Measurements from ENCODE around the gene CHN1. TPM values are rescaled to one million over a fixed set of nuclear protein-coding genes. Genes with fewer than 3 reads are reported as not detected.

Gene CHN1
- total and polyA plus RNA-seq, 2 of the 8 experiments (the other 6 are each of a cell fraction or from before 2014, with no cell fraction given) = 54.0 to 65.7 TPM

DNA sequence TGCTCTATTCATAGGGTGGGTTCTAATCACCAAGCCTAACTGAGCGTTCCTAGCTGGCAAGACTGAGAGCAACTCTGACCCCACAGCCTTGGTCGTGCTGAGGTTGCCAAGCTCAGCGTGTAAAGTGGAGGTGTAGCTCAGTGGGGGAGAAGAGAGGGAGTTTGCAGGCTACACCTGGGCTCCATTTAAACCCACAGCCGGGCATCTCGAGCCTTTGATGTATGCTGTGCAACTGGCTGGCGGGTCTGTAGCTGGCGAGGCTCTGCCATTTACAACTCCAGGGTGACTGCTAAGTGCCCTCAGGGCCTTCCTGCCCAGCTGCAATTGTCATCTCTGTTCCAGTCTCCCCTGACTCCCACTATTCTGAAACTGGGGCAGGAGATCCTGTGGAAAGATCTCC is 220.9 kb downstream of the CHN1 start:
- Histone ChIP-seq H4K91ac (replicated peaks; ENCODE audit: insufficient read length, low read length) (no peak overlapping the region), H2BK120ac (replicated peaks; ENCODE audit: low read depth, low read length) (no peak overlapping the region), H2AFZ (ENCODE audit: low read length) (no peak overlapping the region), H3K36me3 (ENCODE audit: control insufficient read depth in 2 of 4, insufficient read depth in 4 of 4, low read length in 3 of 4) (no peaks in the 10 kb centered on the region), H3K56ac (replicated peaks; ENCODE audit: insufficient read length, low read depth, low read length) (no peak overlapping the region), H3K27ac (ENCODE audit: low read depth, low read length) (no peak overlapping the region), H3K79me1 (ENCODE audit: low read depth, low read length) (no peaks in the 10 kb centered on the region), H3K4me1 (replicated peaks in 1 of 4; ENCODE audit: control insufficient read depth in 3 of 4, insufficient read depth in 4 of 4, low read length in 3 of 4) (peaks cover 0 to 21% (median 5%) of the 10 kb centered on the region in 4 experiments; a peak in 6 of 7 replicates), H3K27me3 (replicated peaks in 1 of 4; ENCODE audit: control insufficient read depth in 3 of 4, extremely low read depth in 1 of 4, insufficient read depth in 3 of 4, low read length in 3 of 4) (no peaks in the 10 kb centered on the region), H3K23ac (ENCODE audit: insufficient read length) (no peak overlapping the region), H3K18ac (ENCODE audit: extremely low read depth, low read length) (no peak overlapping the region; the same call in 1 of the 2 replicates), H4K5ac (ENCODE audit: insufficient read length, low read depth, low read length) (no peak overlapping the region), H2BK12ac (ENCODE audit: low read depth, low read length) (no peak overlapping the region; the same call in 1 of the 2 replicates), H4K8ac (ENCODE audit: extremely low read depth, insufficient read depth, low read length) (no peak overlapping the region), H4K20me1 (replicated peaks in 1 of 2; ENCODE audit: control insufficient read depth in 1 of 2, insufficient read depth in 2 of 2, low read length in 2 of 2) (no peaks in the 10 kb centered on the region), H3K9me3 (ENCODE audit: insufficient read depth in 2 of 2, low read depth in 1 of 2, low read length in 1 of 2) (no peaks in the 10 kb centered on the region), H2BK5ac (ENCODE audit: low read depth, low read length) (no peak overlapping the region), H3K4ac (replicated peaks; ENCODE audit: insufficient read length, low read depth, low read length) (no peak overlapping the region), H3K9ac (replicated peaks in 1 of 4; ENCODE audit: extremely low read depth in 1 of 4, low read depth in 3 of 4, low read length in 3 of 4) (no peak overlapping the region), H3K4me2 (ENCODE audit: insufficient read depth in 1 of 2, low read depth in 2 of 2, low read length in 2 of 2) (no peak overlapping the region), H2BK20ac (ENCODE audit: low read length) (no peak overlapping the region), H2BK15ac (ENCODE audit: low read length) (no peak overlapping the region), H2AK5ac (ENCODE audit: low read depth, low read length) (no peak overlapping the region), H3K79me2 (ENCODE audit: control insufficient read depth in 1 of 2, insufficient read depth in 2 of 2, low read length in 2 of 2) (no peaks in the 10 kb centered on the region), H3K14ac (ENCODE audit: insufficient read length) (no peak overlapping the region), H3K4me3 (ENCODE audit: extremely low read depth in 1 of 4, insufficient read depth in 2 of 4, low read depth in 3 of 4, low read length in 4 of 4) (no peak overlapping the region), H3K23me2 (ENCODE audit: low read depth, low read length) (no peaks in the 10 kb centered on the region)
- CTCF ChIA-PET (ENCODE audit: partially characterized antibody) = interaction anchor here (0.6 to 2.5 kb wide), 5 partner anchors 8 to 238 kb away, joined by 3 to 32 read pairs (median 9); no protein-coding TSS in a partner anchor
- no peak for TF ChIP-seq HDAC2 (IDR thresholded peaks at IDR 0.05; ENCODE audit: borderline replicate concordance in 1 of 2, low read depth in 2 of 2, low read length in 2 of 2)
- no peak for TF ChIP-seq POLR2A (IDR thresholded peaks at IDR 0.05; ENCODE audit: control extremely low read depth in 1 of 2, low read depth in 2 of 2, low read length in 2 of 2)
- DNase-seq (ENCODE audit: low read depth in 1 of 2, low spot score in 2 of 2) (no peak), FAIRE-seq (no peak)
- POLR2A ChIA-PET (ENCODE audit: partially characterized antibody) = interaction anchor here (2.3 kb wide), 1 partner anchor 13 kb away, joined by 8 read pairs; no protein-coding TSS in a partner anchor
- 95% methylated on average over 7 of the region's 7 CpGs; no CpG with 5 or more reads in 1 of the 2 experiments for WGBS, 2 experiments (ENCODE audit: extremely low coverage in 1 of 2, insufficient coverage in 1 of 2, insufficient read length in 1 of 2, insufficient replicate concordance in 2 of 2, low coverage in 1 of 2, low lambda C conversion rate in 2 of 2, missing lambda C conversion rate in 1 of 2)

Data from H1 (cell line).